DMS79 (cell line): ENCODE measurements around the gene ATF3.

Experiments used
- DNase-seq: peaks from one replicate; lab custom pipeline; 2025; lab: John Stamatoyannopoulos, UW

Gene ATF3

DNA sequence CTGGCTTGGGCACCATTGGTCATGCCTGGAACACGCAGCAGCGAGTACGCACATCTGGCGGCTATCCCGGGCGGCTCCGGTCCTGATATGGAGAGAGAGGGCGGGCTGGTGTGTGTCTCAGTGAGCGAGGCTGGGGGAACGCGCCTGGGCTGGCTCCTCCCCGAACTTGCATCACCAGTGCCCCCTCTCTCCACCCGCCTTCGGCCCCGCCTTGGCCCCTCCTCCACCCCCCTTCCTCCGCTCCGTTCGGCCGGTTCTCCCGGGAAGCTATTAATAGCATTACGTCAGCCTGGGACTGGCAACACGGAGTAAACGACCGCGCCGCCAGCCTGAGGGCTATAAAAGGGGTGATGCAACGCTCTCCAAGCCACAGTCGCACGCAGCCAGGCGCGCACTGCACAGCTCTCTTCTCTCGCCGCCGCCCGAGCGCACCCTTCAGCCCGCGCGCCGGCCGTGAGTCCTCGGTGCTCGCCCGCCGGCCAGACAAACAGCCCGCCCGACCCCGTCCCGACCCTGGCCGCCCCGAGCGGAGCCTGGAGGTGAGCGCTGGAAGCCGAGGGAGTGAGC lies at the start of gene ATF3:
ATF3 (plus strand) TSS at position 370 of the 567 bp plus-strand sequence. CDS start 6,261 bp downstream, outside the sequence.
- peak; percentile 97 for DNase-seq

GRCh38 chr1:212559929-212560328 lies 48.6 kb upstream of the ATF3 start:
- no peak for DNase-seq

DNA sequence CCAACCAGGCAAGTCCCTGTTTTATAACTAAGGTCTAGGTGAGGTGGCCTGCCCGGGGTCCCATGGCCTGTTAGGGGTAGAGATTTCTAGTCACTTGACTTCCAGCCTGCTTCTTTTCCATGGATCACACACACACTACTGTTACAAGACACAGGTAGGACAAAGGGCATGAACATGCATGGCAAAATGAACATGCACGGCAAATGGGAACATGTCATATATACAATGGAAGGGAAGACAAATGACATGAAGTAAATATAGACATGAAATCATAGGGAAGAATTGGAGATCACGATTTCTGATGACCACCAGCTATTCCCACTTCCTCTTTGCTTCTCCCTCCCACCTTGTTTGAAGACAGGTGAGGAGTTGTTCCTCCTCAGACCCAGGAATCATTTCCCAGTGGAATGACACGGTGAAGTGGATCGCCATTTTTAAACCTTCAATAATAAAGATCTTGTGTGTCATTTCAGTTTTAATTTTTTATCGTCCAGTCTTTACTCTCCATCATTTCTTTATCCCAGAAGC lies 47.6 kb upstream of the ATF3 start:
- no peak for DNase-seq

DNA sequence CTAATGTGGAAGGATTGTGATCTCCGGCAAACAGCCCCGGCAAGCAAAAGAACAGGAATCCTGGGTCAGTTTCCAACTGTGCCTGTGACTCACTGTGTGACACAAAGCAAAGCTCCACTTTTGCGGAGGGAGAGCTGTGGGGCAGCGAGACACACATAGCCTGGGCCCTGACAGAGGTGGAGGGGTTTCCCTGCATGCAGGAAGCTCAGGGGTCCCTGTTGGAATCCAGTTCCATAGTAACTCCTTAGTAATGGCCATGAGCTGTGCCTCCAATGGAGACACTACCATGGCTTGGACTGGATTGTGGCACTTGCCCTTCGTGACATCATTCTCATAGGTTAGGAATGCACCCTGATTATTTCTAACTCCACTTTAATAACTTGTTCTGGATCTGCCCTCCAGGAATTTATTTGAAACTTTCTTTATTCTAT lies 47.0 kb upstream of the ATF3 start:
- DNase-seq, result no peak

DNA sequence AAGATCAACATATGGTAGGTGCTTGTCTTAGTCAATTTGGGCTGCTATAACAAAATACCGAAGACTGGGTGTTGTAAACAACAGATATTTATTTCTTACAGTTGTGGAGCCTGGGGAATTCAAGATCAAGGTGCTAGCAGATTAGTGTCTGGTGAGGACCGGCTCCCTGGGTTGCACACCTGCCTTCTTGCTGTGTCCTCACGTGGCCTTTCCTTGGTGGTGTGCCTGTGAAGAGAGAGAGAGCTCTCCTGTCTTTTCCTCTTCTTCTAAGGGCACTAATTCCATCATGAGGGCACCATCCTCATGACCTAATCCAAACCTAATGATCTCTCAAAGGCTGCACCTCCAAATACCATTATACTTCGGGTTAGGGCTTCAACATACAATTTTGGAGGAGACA lies 45.8 kb upstream of the ATF3 start:
- DNase-seq, result no peak

GRCh38 chr1:212565079-212565478 lies 43.5 kb upstream of the ATF3 start:
- DNase-seq, result no peak

GRCh38 chr1:212565571-212566305 lies 42.8 kb upstream of the ATF3 start:
- DNase-seq, result no peak

- DNase-seq, result peak; percentile 68
Measured at GRCh38 chr1:212566522-212567479, 41.8 kb upstream of the ATF3 start.

DNA sequence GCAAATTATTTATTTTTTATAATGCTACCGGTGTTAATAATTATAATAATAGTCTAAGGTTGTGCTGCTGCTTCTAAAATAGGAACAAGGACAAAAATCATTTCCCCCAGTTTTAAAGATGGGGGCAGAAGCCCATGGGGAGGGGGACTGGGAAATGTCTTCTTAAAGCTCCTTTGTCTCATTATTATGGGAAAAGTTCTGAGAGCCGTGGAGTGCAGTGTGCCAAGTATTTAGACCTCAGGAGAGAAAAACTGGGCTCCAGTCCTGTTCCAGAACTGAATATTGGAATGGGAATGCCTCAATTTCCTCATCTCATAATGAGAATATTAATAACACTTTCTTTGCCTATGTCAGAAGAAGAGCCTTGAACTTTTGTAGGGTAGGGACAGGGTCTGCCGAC lies 40.9 kb upstream of the ATF3 start:
- DNase-seq, result no peak

GRCh38 chr1:212568978-212569537 lies 39.5 kb upstream of the ATF3 start:
- no peak for DNase-seq

- no peak for DNase-seq
Measured at GRCh38 chr1:212574732-212575131, 33.8 kb upstream of the ATF3 start.

DNA sequence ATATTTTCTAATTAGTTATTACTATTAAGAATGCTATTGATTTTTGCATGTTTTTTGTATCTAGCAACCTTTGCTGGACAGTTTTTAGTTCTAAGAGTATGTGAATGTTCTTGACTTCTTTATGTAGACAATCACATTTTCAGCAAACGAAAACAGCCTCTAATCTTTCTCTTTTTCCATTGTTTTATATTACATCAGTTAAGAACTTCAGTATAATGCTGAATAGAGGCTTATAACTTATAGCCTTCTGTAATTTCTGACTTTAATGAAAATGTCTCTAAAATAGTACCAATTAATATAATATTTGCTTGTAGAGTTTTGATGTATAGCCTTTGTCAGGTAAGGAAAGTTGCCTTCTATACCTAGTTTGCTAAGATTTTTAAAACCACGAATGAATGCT lies 33.2 kb upstream of the ATF3 start:
- DNase-seq, result no peak

- DNase-seq, result no peak
Measured at GRCh38 chr1:212578041-212578440, 30.5 kb upstream of the ATF3 start.

DNA sequence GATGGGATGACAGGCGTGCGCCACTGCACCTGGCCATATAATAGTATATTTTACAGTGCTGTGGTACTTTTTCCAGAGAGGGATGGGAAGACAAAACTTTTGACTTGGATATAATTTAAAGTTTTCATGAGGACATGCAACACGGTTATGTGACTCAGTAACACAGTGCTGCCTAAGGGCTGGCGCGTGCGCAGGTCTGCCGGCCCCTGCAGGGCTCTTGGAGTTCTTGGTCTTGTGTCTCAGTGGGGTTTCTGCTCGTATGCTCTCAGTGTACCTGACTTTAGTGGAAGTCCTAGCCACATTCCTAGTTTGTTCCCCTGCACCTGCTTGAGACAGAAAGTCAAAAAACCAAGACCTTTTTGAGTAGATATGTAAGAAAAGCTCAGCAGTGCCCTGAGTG lies 27.5 kb upstream of the ATF3 start:
- no peak for DNase-seq

DNA sequence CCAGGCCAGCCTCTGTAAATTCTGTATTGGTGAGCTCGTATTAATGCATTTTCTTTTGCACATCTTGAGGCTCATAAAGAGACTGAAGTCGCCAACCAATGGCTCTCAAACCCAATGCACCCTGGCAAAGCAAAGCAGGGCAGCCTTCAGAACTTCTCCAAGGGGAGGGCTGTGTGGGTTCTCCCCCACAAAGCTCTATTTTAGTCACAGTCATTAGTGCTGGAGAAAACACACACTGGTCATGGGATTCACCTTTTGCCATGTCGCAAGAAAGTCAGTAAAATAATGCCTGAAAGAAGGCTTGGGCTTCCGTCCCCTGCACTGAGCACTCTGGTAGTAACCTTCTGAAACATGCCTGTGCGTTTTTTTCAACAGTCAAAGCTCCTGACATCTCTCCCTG lies 26.3 kb upstream of the ATF3 start:
- DNase-seq, result no peak

DNA sequence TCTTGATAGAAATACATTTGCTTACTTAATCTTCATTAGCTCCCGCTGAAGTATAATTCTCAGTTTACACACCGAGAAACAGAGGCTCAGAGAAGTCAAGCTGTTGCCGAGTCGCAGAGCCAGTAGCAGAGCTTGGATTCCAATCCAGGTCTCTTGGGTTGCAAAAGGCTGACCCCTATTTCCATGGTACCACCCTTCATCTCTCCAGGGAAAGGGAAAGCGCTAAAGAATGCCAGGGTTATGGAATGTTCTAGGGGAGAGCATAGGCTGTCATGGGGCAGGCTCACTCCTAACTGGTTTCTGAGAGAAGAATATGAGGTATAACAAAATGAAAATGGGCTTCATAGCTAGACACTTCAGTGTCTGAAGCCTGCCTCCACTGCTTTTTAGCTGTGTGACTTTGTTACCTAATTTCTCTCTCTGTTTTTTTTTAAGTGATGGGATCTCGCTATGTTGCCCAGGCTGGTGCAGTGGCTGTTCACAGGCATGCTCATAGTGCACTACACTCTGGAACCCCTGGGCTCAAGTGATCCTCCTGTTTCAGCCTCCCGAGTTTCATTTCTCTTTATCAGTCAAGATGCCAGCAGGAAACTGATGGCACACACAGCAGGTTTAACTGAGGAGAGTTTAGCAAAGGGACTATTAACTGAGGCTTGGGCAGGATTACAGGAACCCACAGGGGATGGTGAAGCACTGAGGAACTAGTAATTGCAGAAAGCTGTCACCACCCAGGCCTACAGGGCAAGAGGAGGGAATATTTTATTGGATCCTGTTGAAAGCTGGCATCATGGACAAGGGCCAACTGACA lies 25.5 kb upstream of the ATF3 start:
- no peak for DNase-seq

DNA sequence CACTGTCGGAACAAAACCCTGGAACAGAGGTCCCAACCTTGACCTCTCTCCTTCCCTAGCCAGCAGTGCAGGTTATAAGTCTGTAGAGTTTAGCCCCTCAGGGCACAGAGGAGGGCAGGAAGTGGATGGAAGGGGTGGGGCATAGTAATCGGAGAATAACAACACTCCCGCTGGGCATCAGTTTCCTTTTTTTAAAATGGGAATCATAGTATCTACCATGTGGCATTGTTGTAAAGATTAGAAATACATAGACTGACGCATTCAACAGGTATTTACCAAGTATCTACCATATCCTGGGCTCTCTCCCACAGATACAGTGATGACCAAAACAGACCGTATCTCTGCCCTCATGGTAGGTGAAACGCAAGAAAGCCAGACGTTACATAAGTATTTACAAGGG lies 24.9 kb upstream of the ATF3 start:
- no peak for DNase-seq

- DNase-seq, result no peak
Measured at GRCh38 chr1:212584092-212584886, 24.3 kb upstream of the ATF3 start.

DNA sequence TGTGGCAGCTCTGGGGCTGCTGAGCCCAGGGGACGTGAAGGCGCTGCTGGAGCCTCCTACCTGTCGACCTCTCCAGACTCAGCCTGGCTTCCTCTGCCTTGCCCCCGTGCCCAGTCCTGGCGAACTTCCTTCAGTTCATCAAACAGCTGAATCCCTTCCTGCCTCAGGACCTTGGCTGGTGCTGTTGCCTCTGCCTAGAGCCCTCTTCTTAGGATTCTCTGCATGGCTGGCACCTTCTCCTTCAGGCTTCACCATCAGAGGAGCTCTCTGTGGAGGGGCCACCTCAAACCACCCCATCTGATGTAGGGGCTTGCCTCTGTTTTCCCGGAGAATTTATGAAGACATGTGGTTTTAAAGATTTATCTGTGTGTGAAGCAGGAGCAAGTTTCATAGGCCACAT lies 23.4 kb upstream of the ATF3 start:
- DNase-seq, result no peak

- DNase-seq, result no peak
Measured at GRCh38 chr1:212586206-212587015, 22.1 kb upstream of the ATF3 start.
